ENCODE measurements around the gene NHEJ1.

NHEJ1 gene

DNA sequence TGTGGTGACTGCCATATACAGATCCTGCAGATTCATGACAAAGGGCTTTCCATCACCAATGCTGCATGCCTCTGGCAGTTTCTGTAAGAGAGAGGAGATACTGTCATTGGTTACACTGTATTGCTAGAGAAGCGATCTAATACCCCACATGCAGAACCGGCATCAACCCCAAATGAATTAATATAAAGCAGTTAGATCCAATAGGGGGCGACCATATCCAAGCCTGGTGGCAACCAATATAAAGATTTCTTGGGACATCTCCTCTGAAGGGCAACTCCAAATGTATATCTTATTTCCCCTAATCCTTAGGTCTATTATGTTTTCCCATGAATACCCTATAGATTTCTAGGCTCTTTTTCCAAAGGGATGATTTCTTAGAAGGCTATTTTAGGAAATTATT, 82.5 kb downstream of the NHEJ1 start:
- no peak for TF ChIP-seq FOXP2 (optimal IDR thresholded peaks at IDR 0.05; ENCODE audit: borderline replicate concordance, extremely low read depth, extremely low read length, insufficient read depth)
- no peak for TF ChIP-seq TAF1 (IDR thresholded peaks at IDR 0.05; ENCODE audit: borderline replicate concordance, insufficient read depth, low read length)
- TF ChIP-seq, protein P1, sequence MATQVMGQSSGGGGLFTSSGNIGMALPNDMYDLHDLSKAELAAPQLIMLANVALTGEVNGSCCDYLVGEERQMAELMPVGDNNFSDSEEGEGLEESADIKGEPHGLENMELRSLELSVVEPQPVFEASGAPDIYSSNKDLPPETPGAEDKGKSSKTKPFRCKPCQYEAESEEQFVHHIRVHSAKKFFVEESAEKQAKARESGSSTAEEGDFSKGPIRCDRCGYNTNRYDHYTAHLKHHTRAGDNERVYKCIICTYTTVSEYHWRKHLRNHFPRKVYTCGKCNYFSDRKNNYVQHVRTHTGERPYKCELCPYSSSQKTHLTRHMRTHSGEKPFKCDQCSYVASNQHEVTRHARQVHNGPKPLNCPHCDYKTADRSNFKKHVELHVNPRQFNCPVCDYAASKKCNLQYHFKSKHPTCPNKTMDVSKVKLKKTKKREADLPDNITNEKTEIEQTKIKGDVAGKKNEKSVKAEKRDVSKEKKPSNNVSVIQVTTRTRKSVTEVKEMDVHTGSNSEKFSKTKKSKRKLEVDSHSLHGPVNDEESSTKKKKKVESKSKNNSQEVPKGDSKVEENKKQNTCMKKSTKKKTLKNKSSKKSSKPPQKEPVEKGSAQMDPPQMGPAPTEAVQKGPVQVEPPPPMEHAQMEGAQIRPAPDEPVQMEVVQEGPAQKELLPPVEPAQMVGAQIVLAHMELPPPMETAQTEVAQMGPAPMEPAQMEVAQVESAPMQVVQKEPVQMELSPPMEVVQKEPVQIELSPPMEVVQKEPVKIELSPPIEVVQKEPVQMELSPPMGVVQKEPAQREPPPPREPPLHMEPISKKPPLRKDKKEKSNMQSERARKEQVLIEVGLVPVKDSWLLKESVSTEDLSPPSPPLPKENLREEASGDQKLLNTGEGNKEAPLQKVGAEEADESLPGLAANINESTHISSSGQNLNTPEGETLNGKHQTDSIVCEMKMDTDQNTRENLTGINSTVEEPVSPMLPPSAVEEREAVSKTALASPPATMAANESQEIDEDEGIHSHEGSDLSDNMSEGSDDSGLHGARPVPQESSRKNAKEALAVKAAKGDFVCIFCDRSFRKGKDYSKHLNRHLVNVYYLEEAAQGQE (IDR thresholded peaks at IDR 0.05; ENCODE audit: insufficient read depth in 1 of 2, low read depth in 2 of 2, low read length in 2 of 2), result no peak
- no peak for TF ChIP-seq POLR2AphosphoS5 (IDR thresholded peaks at IDR 0.05; ENCODE audit: low read depth, low read length)

DNA sequence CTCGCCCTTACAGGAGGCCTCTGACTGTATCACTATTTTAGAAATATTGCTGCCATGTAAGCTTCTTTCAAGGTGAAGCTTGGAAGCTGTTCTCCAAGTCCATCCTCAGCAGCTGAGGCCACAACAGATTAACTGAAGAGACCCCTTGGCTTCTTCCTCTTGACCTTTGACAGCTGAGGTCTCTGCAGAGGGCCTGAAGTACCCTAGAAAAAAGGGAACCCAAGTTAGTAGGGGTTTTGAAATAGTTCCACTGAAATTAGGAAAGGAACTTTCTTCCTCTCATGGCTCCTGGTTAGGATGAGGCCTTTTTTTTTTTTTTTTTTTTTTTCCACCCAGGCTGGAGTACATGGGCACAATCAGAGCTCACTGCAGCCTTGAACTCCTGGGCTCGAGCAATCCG, 84.4 kb downstream of the NHEJ1 start:
- TF ChIP-seq SIN3A (IDR thresholded peaks at IDR 0.05; ENCODE audit: borderline replicate concordance, insufficient read depth, low read length), result no peak
- TF ChIP-seq, protein P1 (IDR thresholded peaks at IDR 0.05; ENCODE audit: insufficient read depth in 1 of 2, low read depth in 2 of 2, low read length in 2 of 2), result no peak
- TF ChIP-seq FOXP2 (optimal IDR thresholded peaks at IDR 0.05; ENCODE audit: borderline replicate concordance, extremely low read depth, extremely low read length, insufficient read depth), result no peak
- TF ChIP-seq POLR2AphosphoS5 (IDR thresholded peaks at IDR 0.05; ENCODE audit: low read depth, low read length), result no peak
- TF ChIP-seq TAF1 (IDR thresholded peaks at IDR 0.05; ENCODE audit: borderline replicate concordance, insufficient read depth, low read length), result no peak

DNA sequence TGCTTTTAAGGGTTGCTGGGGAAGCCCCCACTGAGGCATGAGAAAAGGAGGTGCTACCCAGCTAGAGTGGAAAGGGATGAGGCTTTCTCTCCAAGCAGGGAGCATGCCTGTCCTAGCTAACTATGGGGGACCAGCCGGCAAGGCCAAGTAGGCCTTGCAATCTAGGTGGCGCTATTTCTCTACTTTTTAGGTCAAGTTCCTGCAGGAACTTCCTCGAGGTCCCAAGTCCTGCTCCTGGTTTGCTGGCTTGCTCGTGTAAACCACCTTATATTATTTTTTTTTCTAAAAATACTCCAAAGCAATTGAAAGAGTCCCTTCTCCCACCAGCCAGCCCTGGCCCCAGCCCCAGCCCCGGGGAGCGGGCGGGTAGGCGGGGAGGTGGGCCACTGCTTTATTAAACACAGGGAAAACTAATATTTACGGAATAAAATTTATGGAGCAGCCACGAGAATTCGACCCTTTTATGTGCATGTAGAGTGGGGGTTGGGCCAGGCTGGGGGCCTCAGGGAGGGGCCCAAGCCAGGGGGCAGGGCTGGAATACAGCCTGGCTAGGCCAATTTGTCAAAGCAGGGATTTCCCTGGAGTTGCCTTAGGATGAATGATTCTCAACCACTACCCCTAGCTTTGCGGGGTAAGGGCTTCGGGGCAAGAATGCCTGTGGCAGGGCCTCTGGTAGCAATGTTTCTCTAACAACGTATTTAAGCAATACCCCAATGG, 87.0 kb downstream of the NHEJ1 start:
- TF ChIP-seq SIN3A (IDR thresholded peaks at IDR 0.05; ENCODE audit: borderline replicate concordance, insufficient read depth, low read length) (no peak), TAF1 (IDR thresholded peaks at IDR 0.05; ENCODE audit: borderline replicate concordance, insufficient read depth, low read length) (no peak), POLR2AphosphoS5 (IDR thresholded peaks at IDR 0.05; ENCODE audit: low read depth, low read length) (no peak), FOXP2 (optimal IDR thresholded peaks at IDR 0.05; ENCODE audit: borderline replicate concordance, extremely low read depth, extremely low read length, insufficient read depth) (no peak)
- TF ChIP-seq, protein P1 (IDR thresholded peaks at IDR 0.05; ENCODE audit: insufficient read depth in 1 of 2, low read depth in 2 of 2, low read length in 2 of 2), result no peak

DNA sequence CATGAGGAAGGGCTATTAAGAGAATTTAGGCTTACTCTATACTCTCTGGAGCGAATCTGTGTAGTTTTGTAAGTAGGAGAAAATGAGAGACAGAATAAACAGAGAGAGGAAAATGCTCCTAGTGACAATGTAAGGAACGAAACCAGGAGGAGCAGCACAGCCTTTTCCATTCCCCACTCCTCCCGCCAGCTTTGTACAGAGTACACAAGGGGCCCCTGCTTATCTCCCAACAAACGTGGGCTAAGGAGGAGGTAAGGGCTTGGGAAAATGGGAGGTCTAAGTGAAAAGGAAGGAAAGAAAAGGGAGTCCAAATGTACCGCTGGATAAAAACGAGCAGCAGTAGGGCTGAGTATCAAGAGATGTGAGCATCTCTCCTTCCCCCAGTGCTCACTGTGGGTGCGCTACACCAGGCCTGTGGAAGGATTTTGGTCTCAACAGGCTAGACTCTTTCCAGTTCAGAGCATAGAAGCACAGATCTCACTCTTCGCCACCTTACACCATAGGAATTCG, 87.8 kb downstream of the NHEJ1 start:
- no peak for TF ChIP-seq FOXP2 (optimal IDR thresholded peaks at IDR 0.05; ENCODE audit: borderline replicate concordance, extremely low read depth, extremely low read length, insufficient read depth)
- no peak for TF ChIP-seq SIN3A (IDR thresholded peaks at IDR 0.05; ENCODE audit: borderline replicate concordance, insufficient read depth, low read length)
- TF ChIP-seq, protein P1 (IDR thresholded peaks at IDR 0.05; ENCODE audit: insufficient read depth in 1 of 2, low read depth in 2 of 2, low read length in 2 of 2), result no peak
- no peak for TF ChIP-seq TAF1 (IDR thresholded peaks at IDR 0.05; ENCODE audit: borderline replicate concordance, insufficient read depth, low read length)
- TF ChIP-seq POLR2AphosphoS5 (IDR thresholded peaks at IDR 0.05; ENCODE audit: low read depth, low read length), result no peak
